HG03378 (cell line): ENCODE measurements around the gene REEP3.

Experiments used
- ATAC-seq: cut with Tn5 transposase; IDR thresholded peaks from one replicate; pipeline ENCODE4 v1.9.1; 2021; ENCODE audit warnings: mild to moderate bottlenecking, moderate library complexity; ENCODE audit not compliant: unreplicated experiment

REEP3 gene

GRCh38 chr10:63505562-63505961 lies 15.6 kb upstream of the REEP3 start:
- ATAC-seq, result no peak

- no peak for ATAC-seq
Observed at GRCh38 chr10:63506554-63506953, 14.6 kb upstream of the REEP3 start.

- ATAC-seq, result no peak
Observed at GRCh38 chr10:63515002-63515763, 6.0 kb upstream of the REEP3 start.

GRCh38 chr10:63516207-63516606 lies 5.0 kb upstream of the REEP3 start:
- no peak for ATAC-seq

- ATAC-seq, result no peak
Observed at GRCh38 chr10:63518690-63519288, 2.4 kb upstream of the REEP3 start.

- peak; percentile 63 for ATAC-seq
Observed at GRCh38 chr10:63521416-63522276, 445 bp downstream of the REEP3 start.

- no peak for ATAC-seq
Observed at GRCh38 chr10:63522277-63522687, 1.1 kb downstream of the REEP3 start.

GRCh38 chr10:63522995-63523394 lies 1.8 kb downstream of the REEP3 start:
- no peak for ATAC-seq

- no peak for ATAC-seq
Observed at GRCh38 chr10:63525021-63525420, 3.8 kb downstream of the REEP3 start.

- no peak for ATAC-seq
Observed at GRCh38 chr10:63527401-63527800, 6.2 kb downstream of the REEP3 start.

- no peak for ATAC-seq
Observed at GRCh38 chr10:63528084-63528744, 7.0 kb downstream of the REEP3 start.

- ATAC-seq, result no peak
Observed at GRCh38 chr10:63530409-63530808, 9.2 kb downstream of the REEP3 start.

GRCh38 chr10:63534723-63535122 lies 13.5 kb downstream of the REEP3 start:
- no peak for ATAC-seq

GRCh38 chr10:63536698-63537097 lies 15.5 kb downstream of the REEP3 start:
- ATAC-seq, result no peak

- no peak for ATAC-seq
Observed at GRCh38 chr10:63537536-63537935, 16.3 kb downstream of the REEP3 start.

- no peak for ATAC-seq
Observed at GRCh38 chr10:63539377-63539776, 18.2 kb downstream of the REEP3 start.

GRCh38 chr10:63539994-63540393 lies 18.8 kb downstream of the REEP3 start:
- ATAC-seq, result no peak

- ATAC-seq, result no peak
Observed at GRCh38 chr10:63542835-63543575, 21.8 kb downstream of the REEP3 start.

GRCh38 chr10:63543576-63543962 lies 22.4 kb downstream of the REEP3 start:
- no peak for ATAC-seq

- ATAC-seq, result no peak
Observed at GRCh38 chr10:63544418-63544817, 23.2 kb downstream of the REEP3 start.
